ENCODE results near the gene RPS6KB2. TPM values are rescaled to one million over a fixed set of nuclear protein-coding genes. Genes with fewer than 3 reads are reported as not detected.

RPS6KB2 gene
- total and polyA plus RNA-seq, 10 of the 15 experiments (the other 5 are each of a cell fraction or from before 2014, with no cell fraction given), result 0.39 to 101 (median 58.4) TPM

DNA sequence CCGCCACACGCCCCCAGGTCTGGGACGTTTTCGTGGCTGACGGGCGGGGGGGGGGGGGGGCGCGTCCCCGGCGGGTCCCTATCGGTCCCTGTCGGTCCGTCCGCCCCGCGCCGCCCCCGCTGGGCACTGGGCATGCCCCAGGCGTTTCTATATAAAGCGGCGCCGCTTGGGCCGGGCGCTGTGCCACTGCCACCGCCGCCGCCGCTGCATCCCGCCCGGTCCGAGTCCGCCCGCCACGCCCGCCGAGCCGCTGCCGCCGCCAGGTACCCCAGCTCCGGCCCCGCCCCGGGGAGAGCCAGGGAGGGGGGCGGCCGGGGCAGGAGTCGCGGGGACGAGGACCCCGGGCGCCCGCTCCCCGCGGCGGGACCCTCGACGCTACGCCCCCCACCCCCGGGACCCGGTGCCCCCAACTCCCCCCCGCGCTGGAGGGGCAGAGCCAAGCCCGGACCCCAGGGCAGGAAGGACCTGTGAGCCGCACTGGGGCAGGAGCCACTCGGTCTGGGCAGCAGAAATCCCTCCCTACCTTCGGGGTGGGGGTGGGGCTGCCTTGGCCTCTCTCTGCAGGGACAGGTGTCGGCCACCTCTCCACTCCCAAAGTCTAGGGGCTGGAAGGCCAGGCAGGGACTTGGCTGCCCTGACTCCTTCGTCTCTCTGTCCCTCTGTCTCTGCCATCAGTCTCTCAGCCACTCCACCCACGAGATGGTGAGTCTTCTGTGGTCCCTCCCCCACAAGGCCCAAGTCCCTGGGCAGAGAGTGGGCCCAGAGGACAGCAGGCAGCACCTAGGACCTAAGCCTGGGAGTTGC is 12.6 kb upstream of the RPS6KB2 start, which contains the start of gene CARNS1:
Gene CARNS1 (plus strand): TSS at position 178 of the 804 bp plus-strand sequence. CDS start 522 bp downstream, at position 700.
- POLR2A ChIA-PET, result no interaction called here
- DNase-seq (ENCODE audit: low read depth, low spot score), result no peak
- Histone ChIP-seq H3K9ac (ENCODE audit: control insufficient read depth, insufficient read depth, low read length) (no peak within 1 kb of the TSS), H3K4me3 (no peak within 1 kb of the TSS), H3K36me3 (ENCODE audit: control insufficient read depth in 2 of 2, insufficient read depth in 2 of 2, low read length in 1 of 2) (no peaks in the 10 kb centered on the region), H3K27ac (ENCODE audit: control insufficient read depth, insufficient read depth) (no peak within 1 kb of the TSS), H3K27me3 (replicated peaks in 1 of 2; ENCODE audit: control insufficient read depth in 2 of 2, insufficient read depth in 2 of 2, low read length in 1 of 2) (peaks cover 0 to 5% of the 10 kb centered on the region in 2 experiments; a peak in 3 of 4 replicates), H3K9me3 (replicated peaks; ENCODE audit: control insufficient read depth, insufficient read depth, low read length) (no peaks in the 10 kb centered on the region), H2AFZ (ENCODE audit: control insufficient read depth, low read depth, low read length) (no peak within 1 kb of the TSS), H3K4me2 (ENCODE audit: control insufficient read depth, insufficient read depth) (no peak within 1 kb of the TSS), H3K4me1 (ENCODE audit: control insufficient read depth, insufficient read depth, low read length) (peaks cover 10% of the 10 kb centered on the region), H4K20me1 (ENCODE audit: control insufficient read depth, insufficient read depth) (no peaks in the 10 kb centered on the region), H3K79me2 (ENCODE audit: control insufficient read depth, insufficient read depth, low read length) (no peaks in the 10 kb centered on the region)
- 12% methylated on average over 32 of the region's 67 CpGs for WGBS (ENCODE audit: insufficient coverage, insufficient replicate concordance, low lambda C conversion rate, missing lambda C conversion rate)
- SMC1A ChIA-PET (ENCODE audit: uncharacterized antibody, unreplicated experiment), result no interaction called here
- CTCF ChIA-PET, result no interaction called here
- RAD21 ChIA-PET (ENCODE audit: unreplicated experiment), result no interaction called here
- intact Hi-C loops (cut with micrococcal nuclease; ENCODE audit: unreplicated experiment) (no loop called here), in situ Hi-C loops (cut with MboI) (no loop called here)
- no peak for FAIRE-seq
- BruUV-seq (replicated peaks), result no TSS peak
- no peak for ATAC-seq
- TF ChIP-seq, protein P1, sequence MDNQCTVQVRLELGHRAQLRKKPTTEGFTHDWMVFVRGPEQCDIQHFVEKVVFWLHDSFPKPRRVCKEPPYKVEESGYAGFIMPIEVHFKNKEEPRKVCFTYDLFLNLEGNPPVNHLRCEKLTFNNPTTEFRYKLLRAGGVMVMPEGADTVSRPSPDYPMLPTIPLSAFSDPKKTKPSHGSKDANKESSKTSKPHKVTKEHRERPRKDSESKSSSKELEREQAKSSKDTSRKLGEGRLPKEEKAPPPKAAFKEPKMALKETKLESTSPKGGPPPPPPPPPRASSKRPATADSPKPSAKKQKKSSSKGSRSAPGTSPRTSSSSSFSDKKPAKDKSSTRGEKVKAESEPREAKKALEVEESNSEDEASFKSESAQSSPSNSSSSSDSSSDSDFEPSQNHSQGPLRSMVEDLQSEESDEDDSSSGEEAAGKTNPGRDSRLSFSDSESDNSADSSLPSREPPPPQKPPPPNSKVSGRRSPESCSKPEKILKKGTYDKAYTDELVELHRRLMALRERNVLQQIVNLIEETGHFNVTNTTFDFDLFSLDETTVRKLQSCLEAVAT (IDR thresholded peaks at IDR 0.05), result no peak
- TF ChIP-seq, protein P2, sequence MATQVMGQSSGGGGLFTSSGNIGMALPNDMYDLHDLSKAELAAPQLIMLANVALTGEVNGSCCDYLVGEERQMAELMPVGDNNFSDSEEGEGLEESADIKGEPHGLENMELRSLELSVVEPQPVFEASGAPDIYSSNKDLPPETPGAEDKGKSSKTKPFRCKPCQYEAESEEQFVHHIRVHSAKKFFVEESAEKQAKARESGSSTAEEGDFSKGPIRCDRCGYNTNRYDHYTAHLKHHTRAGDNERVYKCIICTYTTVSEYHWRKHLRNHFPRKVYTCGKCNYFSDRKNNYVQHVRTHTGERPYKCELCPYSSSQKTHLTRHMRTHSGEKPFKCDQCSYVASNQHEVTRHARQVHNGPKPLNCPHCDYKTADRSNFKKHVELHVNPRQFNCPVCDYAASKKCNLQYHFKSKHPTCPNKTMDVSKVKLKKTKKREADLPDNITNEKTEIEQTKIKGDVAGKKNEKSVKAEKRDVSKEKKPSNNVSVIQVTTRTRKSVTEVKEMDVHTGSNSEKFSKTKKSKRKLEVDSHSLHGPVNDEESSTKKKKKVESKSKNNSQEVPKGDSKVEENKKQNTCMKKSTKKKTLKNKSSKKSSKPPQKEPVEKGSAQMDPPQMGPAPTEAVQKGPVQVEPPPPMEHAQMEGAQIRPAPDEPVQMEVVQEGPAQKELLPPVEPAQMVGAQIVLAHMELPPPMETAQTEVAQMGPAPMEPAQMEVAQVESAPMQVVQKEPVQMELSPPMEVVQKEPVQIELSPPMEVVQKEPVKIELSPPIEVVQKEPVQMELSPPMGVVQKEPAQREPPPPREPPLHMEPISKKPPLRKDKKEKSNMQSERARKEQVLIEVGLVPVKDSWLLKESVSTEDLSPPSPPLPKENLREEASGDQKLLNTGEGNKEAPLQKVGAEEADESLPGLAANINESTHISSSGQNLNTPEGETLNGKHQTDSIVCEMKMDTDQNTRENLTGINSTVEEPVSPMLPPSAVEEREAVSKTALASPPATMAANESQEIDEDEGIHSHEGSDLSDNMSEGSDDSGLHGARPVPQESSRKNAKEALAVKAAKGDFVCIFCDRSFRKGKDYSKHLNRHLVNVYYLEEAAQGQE (IDR thresholded peaks at IDR 0.05; ENCODE audit: low read depth, low read length), result no peak
- TF ChIP-seq SRF (IDR thresholded peaks at IDR 0.05; ENCODE audit: low read depth in 2 of 2, low read length in 2 of 2) (0 out of 4 replicates have a peak, but pooled peaks of 1 of the 2 experiments have one; percentile 2), SUZ12 (IDR thresholded peaks at IDR 0.05; ENCODE audit: unreplicated experiment) (peak; percentile 75), NFXL1 (IDR thresholded peaks at IDR 0.05; ENCODE audit: borderline replicate concordance) (no peak), NR2C2 (IDR thresholded peaks at IDR 0.05; ENCODE audit: borderline replicate concordance, control insufficient read depth, insufficient read length, low read depth) (no peak)
